GM12878 (cell line): Measurements from ENCODE around the gene KIRREL3.

Experiments used
- EP300 ChIP-seq, 2 experiments: fragments of 150-350 bp in 1 of 2; IDR thresholded peaks; 2 replicates each; pipeline ENCODE4 v1.6.1; 2011 to 2012; ENCODE audit warnings: low read depth in 2 of 2, low read length in 2 of 2, borderline replicate concordance in 1 of 2, improper control_type of control experiment in 1 of 2, inconsistent platforms in 1 of 2; ENCODE audit not compliant: control insufficient read depth in 1 of 2
- ZNF24 ChIP-seq: fragments of 450-650 bp; IDR thresholded peaks from 2 replicates; pipeline ENCODE4 v1.6.1; 2017; ENCODE audit warnings: antibody characterized with exemption, mild to moderate bottlenecking
- TF ChIP-seq, protein P1 (sequence below): IDR thresholded peaks from 2 replicates; pipeline ENCODE4 v1.6.1; 2012; ENCODE audit warnings: mild to moderate bottlenecking, low read depth, low read length

DNA sequence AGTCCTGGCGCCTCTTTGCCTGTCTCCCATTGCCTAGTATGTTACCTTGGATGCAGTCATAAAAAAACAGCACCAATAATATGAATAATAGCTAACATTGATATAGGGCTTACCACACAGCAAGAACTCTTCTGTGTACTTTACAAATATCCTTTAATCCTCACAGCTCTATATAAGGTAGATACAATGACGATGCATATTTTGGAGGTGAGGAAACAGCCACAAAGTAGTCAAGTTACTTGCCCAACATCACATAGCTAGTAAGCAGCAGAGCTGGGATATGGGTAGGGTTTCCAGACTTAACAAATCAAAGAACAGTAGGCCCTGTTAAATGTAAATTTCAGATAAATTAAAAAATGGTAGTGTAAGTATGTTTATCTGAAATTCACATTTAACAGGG, 516.3 kb downstream of the KIRREL3 start:
- TF ChIP-seq, protein P1, sequence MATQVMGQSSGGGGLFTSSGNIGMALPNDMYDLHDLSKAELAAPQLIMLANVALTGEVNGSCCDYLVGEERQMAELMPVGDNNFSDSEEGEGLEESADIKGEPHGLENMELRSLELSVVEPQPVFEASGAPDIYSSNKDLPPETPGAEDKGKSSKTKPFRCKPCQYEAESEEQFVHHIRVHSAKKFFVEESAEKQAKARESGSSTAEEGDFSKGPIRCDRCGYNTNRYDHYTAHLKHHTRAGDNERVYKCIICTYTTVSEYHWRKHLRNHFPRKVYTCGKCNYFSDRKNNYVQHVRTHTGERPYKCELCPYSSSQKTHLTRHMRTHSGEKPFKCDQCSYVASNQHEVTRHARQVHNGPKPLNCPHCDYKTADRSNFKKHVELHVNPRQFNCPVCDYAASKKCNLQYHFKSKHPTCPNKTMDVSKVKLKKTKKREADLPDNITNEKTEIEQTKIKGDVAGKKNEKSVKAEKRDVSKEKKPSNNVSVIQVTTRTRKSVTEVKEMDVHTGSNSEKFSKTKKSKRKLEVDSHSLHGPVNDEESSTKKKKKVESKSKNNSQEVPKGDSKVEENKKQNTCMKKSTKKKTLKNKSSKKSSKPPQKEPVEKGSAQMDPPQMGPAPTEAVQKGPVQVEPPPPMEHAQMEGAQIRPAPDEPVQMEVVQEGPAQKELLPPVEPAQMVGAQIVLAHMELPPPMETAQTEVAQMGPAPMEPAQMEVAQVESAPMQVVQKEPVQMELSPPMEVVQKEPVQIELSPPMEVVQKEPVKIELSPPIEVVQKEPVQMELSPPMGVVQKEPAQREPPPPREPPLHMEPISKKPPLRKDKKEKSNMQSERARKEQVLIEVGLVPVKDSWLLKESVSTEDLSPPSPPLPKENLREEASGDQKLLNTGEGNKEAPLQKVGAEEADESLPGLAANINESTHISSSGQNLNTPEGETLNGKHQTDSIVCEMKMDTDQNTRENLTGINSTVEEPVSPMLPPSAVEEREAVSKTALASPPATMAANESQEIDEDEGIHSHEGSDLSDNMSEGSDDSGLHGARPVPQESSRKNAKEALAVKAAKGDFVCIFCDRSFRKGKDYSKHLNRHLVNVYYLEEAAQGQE = no peak
- TF ChIP-seq ZNF24 (no peak), EP300 (IDR thresholded peaks at IDR 0.05; ENCODE audit: borderline replicate concordance in 1 of 2, control insufficient read depth in 1 of 2, low read depth in 2 of 2, low read length in 2 of 2) (no peak)
